ENCODE data around the gene PAQR8. TPM values are rescaled to one million over a fixed set of nuclear protein-coding genes. Genes with fewer than 3 reads are reported as not detected.

The PAQR8 gene
- total RNA-seq, 4 donors from 2014 or later = 27.1 to 250 (median 159) TPM

GRCh38 chr6:52328303-52328662, 33.7 kb upstream of the PAQR8 start:
- Histone ChIP-seq H3K9me3 (no peaks in the 10 kb centered on the region), H3K4me1 (peaks cover 5 to 68% (median 45%) of the 10 kb centered on the region in 4 donors), H3K27me3 (no peaks in the 10 kb centered on the region), H3K27ac (peak overlapping the region; percentile 83 to 88 (median 84)), H3K36me3 (no peaks in the 10 kb centered on the region), H3K4me3 (no peak overlapping the region)
- intact Hi-C loops (cut with DNase I; ENCODE audit: low total_unique reads) = no loop called here
- TF ChIP-seq, protein P1, sequence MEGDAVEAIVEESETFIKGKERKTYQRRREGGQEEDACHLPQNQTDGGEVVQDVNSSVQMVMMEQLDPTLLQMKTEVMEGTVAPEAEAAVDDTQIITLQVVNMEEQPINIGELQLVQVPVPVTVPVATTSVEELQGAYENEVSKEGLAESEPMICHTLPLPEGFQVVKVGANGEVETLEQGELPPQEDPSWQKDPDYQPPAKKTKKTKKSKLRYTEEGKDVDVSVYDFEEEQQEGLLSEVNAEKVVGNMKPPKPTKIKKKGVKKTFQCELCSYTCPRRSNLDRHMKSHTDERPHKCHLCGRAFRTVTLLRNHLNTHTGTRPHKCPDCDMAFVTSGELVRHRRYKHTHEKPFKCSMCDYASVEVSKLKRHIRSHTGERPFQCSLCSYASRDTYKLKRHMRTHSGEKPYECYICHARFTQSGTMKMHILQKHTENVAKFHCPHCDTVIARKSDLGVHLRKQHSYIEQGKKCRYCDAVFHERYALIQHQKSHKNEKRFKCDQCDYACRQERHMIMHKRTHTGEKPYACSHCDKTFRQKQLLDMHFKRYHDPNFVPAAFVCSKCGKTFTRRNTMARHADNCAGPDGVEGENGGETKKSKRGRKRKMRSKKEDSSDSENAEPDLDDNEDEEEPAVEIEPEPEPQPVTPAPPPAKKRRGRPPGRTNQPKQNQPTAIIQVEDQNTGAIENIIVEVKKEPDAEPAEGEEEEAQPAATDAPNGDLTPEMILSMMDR (IDR thresholded peaks at IDR 0.05) = no peak
- no peak for TF ChIP-seq EP300 (IDR thresholded peaks at IDR 0.05; ENCODE audit: low read depth)
- TF ChIP-seq POLR2AphosphoS5 (IDR thresholded peaks at IDR 0.05) = peak in 1 of 3 donors; percentile 42
- TF ChIP-seq POLR2A (IDR thresholded peaks at IDR 0.05) = peak; percentile 13
- peak; percentile 68 for DNase-seq
- in situ Hi-C loops (cut with MboI; ENCODE audit: low pct_ligation_motif_present in 1 of 4, low pct_unique_long_range_greater_than_20kb in 1 of 4, low sequenced_read_pairs in 3 of 4) = no loop called here
- 55 to 66% methylated on average over 2 of the region's 2 CpGs for WGBS, 2 donors (ENCODE audit: low coverage in 1 of 2)

- Histone ChIP-seq H3K36me3 (no peaks in the 10 kb centered on the region), H3K27ac (peak overlapping the region; percentile 83 to 88 (median 84)), H3K4me3 (no peak overlapping the region), H3K27me3 (no peaks in the 10 kb centered on the region), H3K9me3 (no peaks in the 10 kb centered on the region), H3K4me1 (peaks cover 5 to 71% (median 47%) of the 10 kb centered on the region in 4 donors)
- 42 to 50% methylated on average over 2 of the region's 2 CpGs for WGBS, 2 donors (ENCODE audit: low coverage in 1 of 2)
- TF ChIP-seq, protein P1 (IDR thresholded peaks at IDR 0.05) = no peak
- TF ChIP-seq POLR2AphosphoS5 (IDR thresholded peaks at IDR 0.05) = no peak
- no peak for TF ChIP-seq POLR2A (IDR thresholded peaks at IDR 0.05)
- no peak for TF ChIP-seq EP300 (IDR thresholded peaks at IDR 0.05; ENCODE audit: low read depth)
- intact Hi-C loops (cut with DNase I; ENCODE audit: low total_unique reads) = no loop called here
- in situ Hi-C loops (cut with MboI; ENCODE audit: low pct_ligation_motif_present in 1 of 4, low pct_unique_long_range_greater_than_20kb in 1 of 4, low sequenced_read_pairs in 3 of 4) = no loop called here
- DNase-seq = no peak
Observed at GRCh38 chr6:52328729-52329128, 33.2 kb upstream of the PAQR8 start.

DNA sequence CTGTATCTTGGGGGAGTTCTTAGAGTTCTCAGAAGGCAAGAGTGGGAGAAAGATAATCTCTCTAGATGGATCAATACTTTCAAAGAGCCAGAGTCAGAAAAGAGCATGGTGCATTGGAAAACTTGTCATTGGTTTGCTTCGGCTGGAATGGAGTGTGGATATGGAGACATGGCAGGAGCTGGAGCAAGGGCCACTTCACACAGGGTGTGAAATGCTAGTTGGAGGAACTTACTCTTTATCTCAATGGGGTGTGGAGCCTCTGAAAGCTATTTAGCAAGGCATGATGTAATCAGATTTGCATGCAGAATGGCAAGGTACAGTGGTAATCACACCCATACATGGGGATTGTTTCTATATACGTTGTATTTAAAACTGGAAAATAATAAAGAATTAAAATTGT, 31.5 kb upstream of the PAQR8 start:
- in situ Hi-C loops (cut with MboI; ENCODE audit: low pct_ligation_motif_present in 1 of 4, low pct_unique_long_range_greater_than_20kb in 1 of 4, low sequenced_read_pairs in 3 of 4) (no loop called here), intact Hi-C loops (cut with DNase I; ENCODE audit: low total_unique reads) (no loop called here)
- H3K27ac ChIP-seq = peak overlapping the region; percentile 83 to 88 (median 84)
- peaks cover 5 to 69% (median 46%) of the 10 kb centered on the region in 4 donors for H3K4me1 ChIP-seq
- peak; percentile 65 for DNase-seq
- TF ChIP-seq, protein P1 (IDR thresholded peaks at IDR 0.05) = no peak
- TF ChIP-seq POLR2A (IDR thresholded peaks at IDR 0.05) (peak; percentile 66), EP300 (IDR thresholded peaks at IDR 0.05; ENCODE audit: low read depth) (no peak), POLR2AphosphoS5 (IDR thresholded peaks at IDR 0.05) (peak in 2 of 3 donors; percentile 77 to 87)
- no peak overlapping the region for H3K4me3 ChIP-seq
- H3K36me3 ChIP-seq = no peaks in the 10 kb centered on the region
- 42 to 44% methylated on average over 2 of the region's 2 CpGs for WGBS, 2 donors (ENCODE audit: low coverage in 1 of 2)
- no peaks in the 10 kb centered on the region for H3K9me3 ChIP-seq
- H3K27me3 ChIP-seq = no peaks in the 10 kb centered on the region

DNA sequence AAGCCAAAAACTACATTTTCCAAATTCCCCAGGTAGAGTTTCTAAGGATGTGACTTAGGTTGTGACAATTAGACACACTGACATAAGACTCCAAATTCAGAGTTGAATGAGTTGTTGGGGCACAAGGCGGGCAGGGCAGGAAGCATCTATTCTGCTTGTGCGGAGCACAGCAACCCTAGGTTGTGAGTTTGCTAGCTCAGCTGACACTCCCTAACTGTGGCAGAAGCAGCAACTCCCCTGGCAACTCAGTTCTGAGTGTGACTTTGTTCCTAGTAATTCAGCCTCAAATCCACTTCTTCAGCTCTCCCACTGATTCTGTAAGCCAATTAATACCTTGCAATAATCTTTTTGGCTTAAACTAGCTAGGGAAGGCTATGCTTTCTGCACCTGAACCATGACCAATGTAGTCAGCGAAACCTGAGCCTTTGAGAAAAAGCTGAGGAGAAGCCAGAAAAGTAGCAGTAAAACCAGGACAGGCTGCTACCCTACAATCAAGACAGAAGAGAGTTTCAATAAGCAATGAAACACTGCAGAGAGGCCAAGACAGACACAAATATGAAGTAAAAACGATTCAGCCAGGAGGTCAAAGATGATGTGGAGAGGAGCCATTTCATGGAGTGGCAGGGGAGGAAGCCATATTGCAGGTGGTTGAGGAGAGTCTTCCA, 30.0 kb upstream of the PAQR8 start:
- in situ Hi-C loops (cut with MboI; ENCODE audit: low pct_ligation_motif_present in 1 of 4, low pct_unique_long_range_greater_than_20kb in 1 of 4, low sequenced_read_pairs in 3 of 4) (no loop called here), intact Hi-C loops (cut with DNase I; ENCODE audit: low total_unique reads) (no loop called here)
- H3K36me3 ChIP-seq = no peaks in the 10 kb centered on the region
- no peaks in the 10 kb centered on the region for H3K27me3 ChIP-seq
- H3K27ac ChIP-seq = peak overlapping the region; percentile 83 to 88 (median 84)
- H3K9me3 ChIP-seq = no peaks in the 10 kb centered on the region
- WGBS, 2 donors (ENCODE audit: low coverage in 1 of 2) = 69 to 89% methylated on average over 2 to 4 of the region's 4 CpGs
- peaks cover 2 to 54% (median 37%) of the 10 kb centered on the region in 4 donors for H3K4me1 ChIP-seq
- DNase-seq = no peak
- TF ChIP-seq POLR2AphosphoS5 (IDR thresholded peaks at IDR 0.05) (no peak), EP300 (IDR thresholded peaks at IDR 0.05; ENCODE audit: low read depth) (no peak), POLR2A (IDR thresholded peaks at IDR 0.05) (no peak)
- TF ChIP-seq, protein P1 (IDR thresholded peaks at IDR 0.05) = no peak
- H3K4me3 ChIP-seq = no peak overlapping the region

Data from transverse colon (tissue), 4 donors.